H9 (cell line): ENCODE results near the gene GRWD1. TPM values are rescaled to one million over a fixed set of nuclear protein-coding genes. Genes with fewer than 3 reads are reported as not detected.
"Not testable (repeated sequence)": the region's sequence is repeated elsewhere in the genome, so short reads cannot be mapped to it uniquely, and the experiment has no call there.

ENCODE experiments used
- DNase-seq: peaks from one replicate; pipeline ENCODE4 v3.0.0-alpha.2; 2017
- H2AFZ ChIP-seq: one replicate; pipeline ENCODE4 v1.6.1; 2013; ENCODE audit warnings: mild to moderate bottlenecking, low read length, control low read depth, moderate library complexity
- H2AK5ac ChIP-seq: 2 replicates; pipeline ENCODE4 v1.6.1; 2013; ENCODE audit warnings: low read length, control low read depth, mixed read lengths; ENCODE audit not compliant: insufficient read length
- H2BK120ac ChIP-seq: one replicate; pipeline ENCODE4 v1.6.1; 2013; ENCODE audit warnings: low read depth, mild to moderate bottlenecking, low read length, control low read depth, inconsistent platforms; ENCODE audit not compliant: poor library complexity, severe bottlenecking
- H2BK12ac ChIP-seq: 2 replicates; pipeline ENCODE4 v1.6.1; 2013; ENCODE audit warnings: low read length, control low read depth, mixed read lengths, low read depth; ENCODE audit not compliant: insufficient read length
- H2BK15ac ChIP-seq: 2 replicates; pipeline ENCODE4 v1.6.1; 2013; ENCODE audit warnings: low read depth, low read length, control low read depth
- H2BK20ac ChIP-seq: one replicate; pipeline ENCODE4 v1.6.1; 2013; ENCODE audit warnings: low read depth, mild to moderate bottlenecking, low read length, control low read depth, inconsistent platforms; ENCODE audit not compliant: poor library complexity, severe bottlenecking
- H2BK5ac ChIP-seq: 2 replicates; pipeline ENCODE4 v1.6.1; 2013; ENCODE audit warnings: low read length, control low read depth, mixed read lengths; ENCODE audit not compliant: insufficient read length
- H3K14ac ChIP-seq: 2 replicates; pipeline ENCODE4 v1.6.1; 2013; ENCODE audit warnings: low read length, control low read depth; ENCODE audit not compliant: insufficient read depth
- H3K18ac ChIP-seq: 2 replicates; pipeline ENCODE4 v1.6.1; 2013; ENCODE audit warnings: low read depth, mild to moderate bottlenecking, mixed read lengths, low read length, control low read depth; ENCODE audit not compliant: insufficient read length
- H3K23ac ChIP-seq: 2 replicates; pipeline ENCODE4 v1.6.1; 2013; ENCODE audit warnings: low read length, control low read depth, mixed read lengths, low read depth; ENCODE audit not compliant: insufficient read length
- H3K23me2 ChIP-seq: 2 replicates; pipeline ENCODE4 v1.6.1; 2013; ENCODE audit warnings: low read depth, mild to moderate bottlenecking, mixed read lengths, low read length, control low read depth; ENCODE audit not compliant: insufficient read length, poor library complexity, severe bottlenecking
- H3K27ac ChIP-seq: 2 replicates; pipeline ENCODE4 v1.5.1; 2013; ENCODE audit warnings: low read length, control low read depth, mixed read lengths, low read depth; ENCODE audit not compliant: insufficient read length
- H3K27me3 ChIP-seq: 2 replicates; pipeline ENCODE4 v1.6.1; 2013; ENCODE audit warnings: low read length, control low read depth, inconsistent platforms; ENCODE audit not compliant: insufficient read depth
- H3K4ac ChIP-seq: 2 replicates; pipeline ENCODE4 v1.6.1; 2013; ENCODE audit warnings: low read depth, mild to moderate bottlenecking, control low read depth, inconsistent platforms, low read length, moderate library complexity
- H3K4me1 ChIP-seq: 2 replicates; pipeline ENCODE4 v1.6.1; 2013; ENCODE audit warnings: low read length, control low read depth, inconsistent platforms; ENCODE audit not compliant: insufficient read depth
- H3K4me2 ChIP-seq: 2 replicates; pipeline ENCODE4 v1.6.1; 2013; ENCODE audit warnings: low read length, control low read depth, mixed read lengths; ENCODE audit not compliant: insufficient read length, insufficient read depth
- H3K56ac ChIP-seq: 2 replicates; pipeline ENCODE4 v1.6.1; 2013; ENCODE audit warnings: low read depth, mild to moderate bottlenecking, mixed read lengths, low read length, control low read depth; ENCODE audit not compliant: insufficient read length
- H3K79me1 ChIP-seq: 2 replicates; pipeline ENCODE4 v1.6.1; 2013; ENCODE audit warnings: low read depth, mild to moderate bottlenecking, moderate library complexity, low read length, control low read depth, inconsistent platforms; ENCODE audit not compliant: insufficient read depth, poor library complexity, severe bottlenecking
- H3K79me2 ChIP-seq: 2 replicates; pipeline ENCODE4 v1.6.1; 2013; ENCODE audit warnings: low read length, control low read depth, inconsistent platforms; ENCODE audit not compliant: insufficient read depth
- H3K9ac ChIP-seq: 2 replicates; pipeline ENCODE4 v1.6.1; 2013; ENCODE audit warnings: low read length, control low read depth, mixed read lengths; ENCODE audit not compliant: insufficient read length; ENCODE audit errors: extremely low read depth
- H3K9me3 ChIP-seq: one replicate; pipeline ENCODE4 v1.6.1; 2013; ENCODE audit warnings: low read depth, low read length, inconsistent platforms; ENCODE audit not compliant: control insufficient read depth
- H3T11ph ChIP-seq: one replicate; pipeline ENCODE4 v1.6.1; 2013; ENCODE audit warnings: mild to moderate bottlenecking, low read length, control low read depth, inconsistent platforms
- H4K20me1 ChIP-seq: one replicate; pipeline ENCODE4 v1.6.1; 2013; ENCODE audit not compliant: control insufficient read depth, insufficient read length, insufficient read depth
- H4K5ac ChIP-seq: 2 replicates; pipeline ENCODE4 v1.6.1; 2013; ENCODE audit warnings: low read depth, mild to moderate bottlenecking, mixed read lengths, low read length, control low read depth; ENCODE audit not compliant: insufficient read length
- H4K8ac ChIP-seq: replicated peaks from 2 replicates; pipeline ENCODE4 v1.6.1; 2013; ENCODE audit warnings: low read length, control low read depth, mixed read lengths, low read depth; ENCODE audit not compliant: insufficient read length
- H4K91ac ChIP-seq: 2 replicates; pipeline ENCODE4 v1.6.1; 2013; ENCODE audit warnings: low read depth, mild to moderate bottlenecking, moderate library complexity, mixed read lengths, low read length, control low read depth; ENCODE audit not compliant: insufficient read length
- H3K27ac Mint-ChIP-seq, 3 experiments: 2 replicates in 2 of 3; 3 replicates in 1 of 3; pipeline ENCODE4 v1.8.0; 2020 to 2021; ENCODE audit warnings: mixed read lengths in 3 of 3, mild to moderate bottlenecking in 1 of 3, moderate library complexity in 1 of 3
- H3K27me3 Mint-ChIP-seq: 2 replicates; pipeline ENCODE4 v1.8.0; 2021; ENCODE audit warnings: low read depth, mild to moderate bottlenecking, moderate library complexity, mixed read lengths
- H3K36me3 Mint-ChIP-seq, 3 experiments: 2 replicates in 2 of 3; 3 replicates in 1 of 3; pipeline ENCODE4 v1.8.0; 2020 to 2021; ENCODE audit warnings: low read depth in 3 of 3, mixed read lengths in 3 of 3; ENCODE audit not compliant: insufficient read depth in 1 of 3
- H3K4me1 Mint-ChIP-seq, 2 experiments: 2 replicates each; pipeline ENCODE4 v1.8.0; 2020; ENCODE audit warnings: mixed read lengths in 2 of 2
- H3K4me3 Mint-ChIP-seq, 2 experiments: 2 replicates in 1 of 2; 3 replicates in 1 of 2; pipeline ENCODE4 v1.8.0; 2020 to 2021; ENCODE audit warnings: mild to moderate bottlenecking in 2 of 2, mixed read lengths in 2 of 2, moderate library complexity in 1 of 2
- H3K9me3 Mint-ChIP-seq, 2 experiments: 2 replicates in 1 of 2; 3 replicates in 1 of 2; pipeline ENCODE4 v1.8.0; 2020; ENCODE audit warnings: mild to moderate bottlenecking in 2 of 2, mixed read lengths in 2 of 2, moderate library complexity in 1 of 2
- CTCF ChIP-seq: fragments of 200-600 bp; sonication (generic); conservative IDR thresholded peaks from 3 replicates; pipeline ENCODE4 v1.8.0; 2021; ENCODE audit warnings: antibody characterized with exemption, mild to moderate bottlenecking
- WGBS: extraction: QIAGEN DNeasy Blood & Tissue Kit; methylation state at CpG from one replicate; pipeline ENCODE4 v1.1.7; 2013; ENCODE audit warnings: missing lambda C conversion rate, low lambda C conversion rate, mixed read lengths; ENCODE audit not compliant: insufficient read length; ENCODE audit errors: extremely low coverage; 5-methylcytosine and 5-hydroxymethylcytosine counted together
- total RNA-seq: library from RNA; stranded (reverse); gene quantifications from 2 replicates; pipeline ENCODE4 v1.2.1, GENCODE V29; 2021

Gene GRWD1
- total RNA-seq, 1 experiment from 2014 or later = 92.0 TPM

DNA sequence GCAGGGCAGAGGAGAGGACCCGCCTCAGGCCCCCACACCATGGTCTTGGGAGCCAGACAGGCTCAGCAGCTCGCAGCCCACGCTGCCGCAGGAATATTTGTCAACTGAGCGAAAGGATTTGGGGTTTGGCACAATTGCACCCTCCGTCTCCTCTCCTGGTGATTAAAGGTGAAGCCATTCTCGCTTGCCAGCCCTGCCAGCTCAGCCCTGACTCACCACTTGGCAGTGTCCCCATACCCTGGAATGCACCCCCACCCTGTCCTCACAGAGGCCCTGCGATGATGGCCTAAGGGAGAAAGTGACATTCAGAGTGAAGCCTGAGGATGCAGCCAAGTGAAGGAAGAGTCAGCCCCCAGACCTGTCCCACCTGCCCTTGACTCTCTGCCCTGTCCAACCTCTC is 42.2 kb downstream of the GRWD1 start:
- Histone ChIP-seq H2AFZ (no peak overlapping the region), H3K56ac (no peak overlapping the region), H3K4me1 (no peaks in the 10 kb centered on the region), H3K14ac (no peak overlapping the region; the same call in 1 of the 2 replicates), H2BK12ac (no peak overlapping the region), H4K91ac (no peak overlapping the region), H2BK120ac (no peak overlapping the region), H3K4me2 (no peak overlapping the region), H3K4ac (no peak overlapping the region), H4K20me1 (no peaks in the 10 kb centered on the region), H3K79me2 (no peaks in the 10 kb centered on the region), H3K79me1 (no peaks in the 10 kb centered on the region), H2BK20ac (no peak overlapping the region), H3K23me2 (peaks cover 6% of the 10 kb centered on the region), H3K9ac (no peak overlapping the region), H2BK5ac (no peak overlapping the region), H3K9me3 (no peaks in the 10 kb centered on the region), H3K27me3 (no peaks in the 10 kb centered on the region; the same call in 1 of the 2 replicates), H3K27ac (no peak overlapping the region), H4K8ac (no peak overlapping the region), H2BK15ac (no peak overlapping the region), H3K18ac (no peak overlapping the region), H3K23ac (no peak overlapping the region), H3T11ph (no peak overlapping the region), H2AK5ac (no peak overlapping the region), H4K5ac (no peak overlapping the region)
- no peak for DNase-seq
- whole genome bisulfite sequencing = no CpG with 5 or more reads among the region's 8 CpGs
- Mint-ChIP-seq H3K27ac (no peak overlapping the region), H3K27me3 (peaks cover 32% of the 10 kb centered on the region), H3K9me3 (no peaks in the 10 kb centered on the region; a peak in 1 of 5 replicates), H3K4me3 (0 out of 5 replicates have a peak overlapping the region, but pooled peaks of 1 of the 2 experiments have one; percentile 50), H3K4me1 (peaks cover 24 to 33% of the 10 kb centered on the region in 2 experiments), H3K36me3 (peaks cover 1 to 31% (median 15%) of the 10 kb centered on the region in 3 experiments)
- TF ChIP-seq CTCF = no peak

DNA sequence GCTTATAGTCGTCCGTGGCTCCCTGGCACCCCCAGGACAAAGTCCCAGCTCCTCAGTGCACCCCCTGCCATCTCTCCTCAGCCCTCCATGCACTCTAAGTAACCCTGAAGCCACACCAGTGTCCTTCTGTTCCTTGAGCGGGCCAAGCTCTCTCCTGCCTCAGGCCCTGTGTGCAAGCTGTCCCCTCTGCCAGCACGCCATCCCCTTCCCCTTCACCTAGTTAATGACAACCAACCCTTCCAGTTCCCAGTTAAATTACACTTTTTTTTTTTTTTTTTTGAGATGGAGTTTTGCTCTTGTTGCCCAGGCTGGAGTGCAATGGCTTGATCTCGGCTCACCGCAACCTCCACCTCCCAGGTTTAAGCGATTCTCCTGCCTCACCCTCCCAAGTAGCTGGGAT is 42.7 kb downstream of the GRWD1 start:
- not testable (repeated sequence) for H3K27ac ChIP-seq, H4K8ac ChIP-seq, H3K23ac ChIP-seq, H4K20me1 ChIP-seq, H4K91ac ChIP-seq, H3K14ac ChIP-seq, H3T11ph ChIP-seq, H3K4me3 Mint-ChIP-seq, H3K79me2 ChIP-seq, H2BK12ac ChIP-seq, H3K56ac ChIP-seq, H3K4me2 ChIP-seq, H2AK5ac ChIP-seq, H3K27me3 ChIP-seq, H3K9ac ChIP-seq, H2BK5ac ChIP-seq, H3K9me3 ChIP-seq, H2BK20ac ChIP-seq, H2BK15ac ChIP-seq, H2AFZ ChIP-seq, H3K9me3 Mint-ChIP-seq, H3K18ac ChIP-seq, H3K4me1 ChIP-seq, H4K5ac ChIP-seq, H2BK120ac ChIP-seq, H3K4ac ChIP-seq, DNase-seq, H3K23me2 ChIP-seq, H3K79me1 ChIP-seq
- WGBS = no CpG with 5 or more reads among the region's 7 CpGs
- H3K36me3 Mint-ChIP-seq = peaks cover 1 to 30% (median 14%) of the 10 kb centered on the region in 3 experiments
- H3K27me3 Mint-ChIP-seq = peaks cover 32% of the 10 kb centered on the region
- H3K27ac Mint-ChIP-seq = peak overlapping the region in 1 of 3 experiments; percentile 25; a peak in 1 of 7 replicates
- H3K4me1 Mint-ChIP-seq = peaks cover 22 to 32% of the 10 kb centered on the region in 2 experiments
